Measurements from ENCODE around the gene TRPT1. TPM values are rescaled to one million over a fixed set of nuclear protein-coding genes. Genes with fewer than 3 reads are reported as not detected.

Gene TRPT1
- total RNA-seq, 1 experiment from 2014 or later, result 66.1 TPM

GRCh38 chr11:64227405-64227956 lies 1.5 kb upstream of the TRPT1 start:
- H3K27me3 ChIP-seq (ENCODE audit: control insufficient read depth, insufficient read depth, low read length), result no peaks in the 10 kb centered on the region
- H3K27ac ChIP-seq (ENCODE audit: low read length), result peak overlapping the region; percentile 90
- intact Hi-C loops (cut with micrococcal nuclease; ENCODE audit: unreplicated experiment) (no loop called here), in situ Hi-C loops (cut with HindIII; ENCODE audit: low pct_unique_long_range_greater_than_20kb, low sequenced_read_pairs) (no loop called here)
- peaks cover 2% of the 10 kb centered on the region for H3K36me3 ChIP-seq (ENCODE audit: control insufficient read depth, insufficient read depth, low read length)
- ATAC-seq (no peak), DNase-seq (ENCODE audit: low read depth, low spot score) (no peak)
- BruUV-seq (replicated peaks), result no TSS peak
- peak overlapping the region; percentile 76 to 86 for H3K4me3 ChIP-seq (ENCODE audit: low read depth in 2 of 2, low read length in 2 of 2)
- no peaks in the 10 kb centered on the region for H3K9me3 ChIP-seq (ENCODE audit: control insufficient read depth, insufficient read depth, low read depth, low read length)
- peaks cover 32% of the 10 kb centered on the region for H3K4me1 ChIP-seq (ENCODE audit: control insufficient read depth, insufficient read depth, low read length)
- ChIA-PET POLR2A (interaction anchor here (0.6 to 0.8 kb wide), 2 partner anchors 14 to 47 kb away, joined by 4 to 9 read pairs; no protein-coding TSS in a partner anchor), CTCF (interaction anchor here (0.6 kb wide), 1 partner anchor 23 kb away, joined by 5 read pairs; no protein-coding TSS in a partner anchor)
- no peak for TF ChIP-seq POLR2AphosphoS5 (IDR thresholded peaks at IDR 0.05; ENCODE audit: low read depth, low read length)
- TF ChIP-seq CTCF (IDR thresholded peaks at IDR 0.05), result no peak
- no peak for TF ChIP-seq REST (IDR thresholded peaks at IDR 0.05; ENCODE audit: insufficient read depth in 1 of 2, low read depth in 2 of 2, low read length in 1 of 2)
- no peak for TF ChIP-seq SIN3A (IDR thresholded peaks at IDR 0.05; ENCODE audit: borderline replicate concordance, insufficient read depth, low read depth, low read length)
- no peak for TF ChIP-seq TCF7L2 (IDR thresholded peaks at IDR 0.05; ENCODE audit: low read depth, low read length)

- Histone ChIP-seq H3K4me1 (ENCODE audit: control insufficient read depth, insufficient read depth, low read length) (peaks cover 23% of the 10 kb centered on the region), H3K27ac (ENCODE audit: low read length) (peak overlapping the region; percentile 90), H3K4me3 (ENCODE audit: low read depth in 2 of 2, low read length in 2 of 2) (peak overlapping the region; percentile 76 to 86), H3K27me3 (ENCODE audit: control insufficient read depth, insufficient read depth, low read length) (no peaks in the 10 kb centered on the region), H3K9me3 (ENCODE audit: control insufficient read depth, insufficient read depth, low read depth, low read length) (no peaks in the 10 kb centered on the region), H3K36me3 (ENCODE audit: control insufficient read depth, insufficient read depth, low read length) (peaks cover 2% of the 10 kb centered on the region)
- no peak for DNase-seq (ENCODE audit: low read depth, low spot score)
- ChIA-PET POLR2A (interaction anchor here (0.6 kb wide), 2 partner anchors 48 to 64 kb away, joined by 4 to 5 read pairs; no protein-coding TSS in a partner anchor), CTCF (no interaction called here)
- intact Hi-C loops (cut with micrococcal nuclease; ENCODE audit: unreplicated experiment) (no loop called here), in situ Hi-C loops (cut with HindIII; ENCODE audit: low pct_unique_long_range_greater_than_20kb, low sequenced_read_pairs) (no loop called here)
- peak; percentile 56 for ATAC-seq
- BruUV-seq (replicated peaks), result TSS peak; percentile 88
- no peak for TF ChIP-seq POLR2AphosphoS5 (IDR thresholded peaks at IDR 0.05; ENCODE audit: low read depth, low read length)
- TF ChIP-seq REST (IDR thresholded peaks at IDR 0.05; ENCODE audit: insufficient read depth in 1 of 2, low read depth in 2 of 2, low read length in 1 of 2), result no peak
- TF ChIP-seq TCF7L2 (IDR thresholded peaks at IDR 0.05; ENCODE audit: low read depth, low read length), result no peak
- TF ChIP-seq SIN3A (IDR thresholded peaks at IDR 0.05; ENCODE audit: borderline replicate concordance, insufficient read depth, low read depth, low read length), result no peak; the same call in 1 of the 2 replicates
- no peak for TF ChIP-seq CTCF (IDR thresholded peaks at IDR 0.05)
Measured at GRCh38 chr11:64226507-64227051, 593 bp upstream of the TRPT1 start.

Measured in Panc1 (cell line).